K562 (cell line): ENCODE results near the gene CDCP1. TPM values are rescaled to one million over a fixed set of nuclear protein-coding genes. Genes with fewer than 3 reads are reported as not detected.

ENCODE experiments used
- BRD9 ChIP-seq: fragments of 450-650 bp; IDR thresholded peaks from 2 replicates; pipeline ENCODE4 v1.6.1; 2018; ENCODE audit warnings: low read depth; ENCODE audit not compliant: partially characterized antibody
- CBX2 ChIP-seq: fragments of 200-600 bp; sonication (generic); IDR thresholded peaks from one replicate; pipeline ENCODE4 v1.6.1; 2012; ENCODE audit warnings: mild to moderate bottlenecking, low read length, inconsistent platforms; ENCODE audit not compliant: insufficient read depth, poor library complexity, severe bottlenecking
- EGR1 ChIP-seq: fragments of 450-650 bp; conservative IDR thresholded peaks from 2 replicates; pipeline ENCODE4 v1.6.1; 2017; ENCODE audit warnings: mild to moderate bottlenecking
- GTF2A2 ChIP-seq: IDR thresholded peaks from 2 replicates; pipeline ENCODE4 v1.6.1; 2016; ENCODE audit warnings: mild to moderate bottlenecking, missing genetic modification characterization, missing compliant biosample characterization
- GTF2E2 ChIP-seq: fragments of 200-800 bp; sonication (Bioruptor generic); IDR thresholded peaks from 2 replicates; pipeline ENCODE4 v1.6.1; 2016; ENCODE audit warnings: missing genetic modification characterization, missing compliant biosample characterization
- HDGF ChIP-seq: fragments of 450-650 bp; IDR thresholded peaks from 2 replicates; pipeline ENCODE4 v1.6.1; 2016
- JUN ChIP-seq, 2 experiments: sonication (generic) in 1 of 2; formaldehyde crosslinking in 1 of 2; IDR thresholded peaks; 2 replicates each; pipeline versions ENCODE4 v1.6.1 to v1.8.0; 2012 to 2022; ENCODE audit warnings: borderline replicate concordance in 2 of 2, mild to moderate bottlenecking in 2 of 2, improper control_type of control experiment in 1 of 2, low read depth in 1 of 2, low read length in 1 of 2, missing genetic modification reagents in 1 of 2
- NRF1 ChIP-seq, 2 experiments: fragments of 450-650 bp; IDR thresholded peaks in 1 of 2; conservative IDR thresholded peaks in 1 of 2; 2 replicates each; pipeline ENCODE4 v1.6.1; 2014; ENCODE audit warnings: mild to moderate bottlenecking in 2 of 2
- PCBP1 ChIP-seq: fragments of 200-400 bp; formaldehyde crosslinking; IDR thresholded peaks from 2 replicates; pipeline ENCODE4 v1.6.1; 2018; ENCODE audit warnings: mild to moderate bottlenecking, low read depth, low read length; ENCODE audit not compliant: poor library complexity, severe bottlenecking
- PHB ChIP-seq: fragments of 250-450 bp; sonication (Bioruptor Pico); IDR thresholded peaks from 2 replicates; pipeline ENCODE4 v1.5.0; 2021
- YBX1 ChIP-seq: fragments of 450-650 bp; IDR thresholded peaks from 2 replicates; pipeline ENCODE4 v1.7.1; 2016; ENCODE audit warnings: mild to moderate bottlenecking
- ZNF23 ChIP-seq: fragments of 250-450 bp; sonication (Bioruptor Pico); IDR thresholded peaks from 2 replicates; pipeline ENCODE4 v1.4.0; 2020; ENCODE audit warnings: mild to moderate bottlenecking
- ZNF282 ChIP-seq: sonication (generic); formaldehyde crosslinking; IDR thresholded peaks from 2 replicates; pipeline ENCODE4 v1.8.1; 2023; ENCODE audit warnings: missing genetic modification reagents
- ZNF445 ChIP-seq: fragments of 250-450 bp; sonication (Bioruptor Pico); IDR thresholded peaks from 2 replicates; pipeline ENCODE4 v1.4.0; 2020; ENCODE audit warnings: low read depth, mild to moderate bottlenecking, moderate library complexity
- ZNF551 ChIP-seq: fragments of 250-450 bp; sonication (Bioruptor Pico); IDR thresholded peaks from 2 replicates; pipeline ENCODE4 v1.5.0; 2021; ENCODE audit warnings: mild to moderate bottlenecking, moderate library complexity
- ZNF699 ChIP-seq: fragments of 250-450 bp; sonication (Bioruptor Pico); IDR thresholded peaks from 2 replicates; pipeline ENCODE4 v1.8.0; 2021; ENCODE audit warnings: mild to moderate bottlenecking, moderate library complexity; ENCODE audit not compliant: insufficient replicate concordance
- ZNF76 ChIP-seq: fragments of 250-450 bp; sonication (Bioruptor Pico); IDR thresholded peaks from 2 replicates; pipeline ENCODE4 v1.4.0; 2020; ENCODE audit warnings: mild to moderate bottlenecking, moderate library complexity, borderline replicate concordance
- polyA plus RNA-seq, 8 experiments: library from polyadenylated mRNA; depleted of rRNA in 4 of 8; stranded (reverse) in 5 of 8; unstranded in 3 of 8; fragments of >200 nt; fragmentation: Nextera tagmentation in 2 of 8; fragmentation: Illumina TruSeq in 1 of 8; extraction: Ambion mirVana in 2 of 8; extraction: Trizol in 1 of 8; gene quantifications; 2 replicates each; pipeline versions ENCODE4 v1.2.1 to v1.2.3, GENCODE V29; 2011 to 2014; ENCODE audit warnings: inconsistent platforms in 1 of 8, missing spikeins in 1 of 8
- total RNA-seq, 7 experiments: library from RNA; depleted of rRNA in 6 of 7; stranded (reverse); fragments of >200 nt in 6 of 7; fragmentation: Illumina TruSeq in 2 of 7; extraction: Trizol in 2 of 7; gene quantifications; 2 replicates each; pipeline versions ENCODE4 v1.2.1 to v1.2.3, GENCODE V29; 2011 to 2021; ENCODE audit warnings: low replicate concordance in 1 of 7
- TF ChIP-seq, protein P1 (sequence below): fragments of 450-650 bp; formaldehyde crosslinking; IDR thresholded peaks from 2 replicates; pipeline ENCODE4 v1.4.0; 2020; ENCODE audit warnings: mild to moderate bottlenecking, mixed read lengths
- TF ChIP-seq, protein P2 (sequence below): fragments of 450-650 bp; IDR thresholded peaks from 2 replicates; pipeline ENCODE4 v1.7.0; 2016; ENCODE audit warnings: borderline replicate concordance
- TF ChIP-seq, protein P3 (sequence below): fragments of 450-650 bp; IDR thresholded peaks from 2 replicates; pipeline ENCODE4 v1.6.1; 2016; ENCODE audit warnings: borderline replicate concordance
- TF ChIP-seq, protein P4 (sequence below): fragments of 450-650 bp; formaldehyde crosslinking; IDR thresholded peaks from 2 replicates; pipeline ENCODE4 v1.4.0; 2022; ENCODE audit warnings: missing genetic modification characterization

CDCP1 gene
- total and polyA plus RNA-seq, 9 of the 15 experiments (the other 6 are each of a cell fraction or from before 2014, with no cell fraction given), result 3.9 to 16.4 (median 5.2) TPM

DNA sequence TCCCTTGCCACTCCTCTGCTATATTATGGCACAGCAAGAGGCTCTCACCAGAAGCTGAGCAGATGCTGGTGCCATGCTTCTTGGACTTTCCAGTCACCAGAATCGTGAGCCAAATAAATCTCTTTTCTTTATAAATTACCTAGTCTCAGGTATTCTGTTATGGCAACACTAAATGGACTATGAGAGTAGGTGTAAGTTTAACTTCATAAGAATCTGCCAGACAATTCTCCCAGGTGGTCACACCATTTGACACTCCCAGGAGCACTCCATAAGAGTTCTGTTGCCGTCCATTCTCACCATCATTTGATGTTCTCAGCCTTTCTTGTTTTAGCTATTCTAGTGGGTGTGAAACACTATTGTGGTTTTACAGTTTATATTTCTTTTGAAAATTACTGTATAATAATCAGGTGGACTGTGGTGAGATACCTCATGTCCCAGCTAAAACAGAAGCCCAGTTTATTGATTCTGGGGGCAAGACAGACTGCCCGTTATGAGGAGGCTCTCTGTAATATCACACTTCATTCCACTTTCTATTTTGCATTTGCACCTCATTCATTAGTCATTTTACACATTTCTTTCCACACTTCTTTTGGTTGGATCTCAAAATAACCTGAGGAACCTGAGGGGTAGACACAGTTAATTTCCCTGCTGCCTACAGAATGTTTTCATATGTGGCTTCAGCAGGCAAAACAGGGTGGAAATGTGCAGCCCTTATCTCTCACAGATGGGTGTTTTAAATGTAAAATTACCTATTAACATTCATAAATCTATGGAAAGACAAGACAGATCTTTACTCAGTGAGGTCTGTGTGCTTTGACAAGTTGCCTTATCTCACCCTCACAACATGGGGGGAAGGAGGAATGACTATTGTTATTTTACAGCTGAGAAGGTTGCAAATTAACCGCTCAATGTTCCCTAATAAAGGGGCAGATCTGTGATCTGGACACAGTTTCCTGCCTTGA is 42.1 kb downstream of the CDCP1 start (continued):
- TF ChIP-seq ZNF551, result no peak
- TF ChIP-seq HDGF, result no peak
- TF ChIP-seq, protein P1, sequence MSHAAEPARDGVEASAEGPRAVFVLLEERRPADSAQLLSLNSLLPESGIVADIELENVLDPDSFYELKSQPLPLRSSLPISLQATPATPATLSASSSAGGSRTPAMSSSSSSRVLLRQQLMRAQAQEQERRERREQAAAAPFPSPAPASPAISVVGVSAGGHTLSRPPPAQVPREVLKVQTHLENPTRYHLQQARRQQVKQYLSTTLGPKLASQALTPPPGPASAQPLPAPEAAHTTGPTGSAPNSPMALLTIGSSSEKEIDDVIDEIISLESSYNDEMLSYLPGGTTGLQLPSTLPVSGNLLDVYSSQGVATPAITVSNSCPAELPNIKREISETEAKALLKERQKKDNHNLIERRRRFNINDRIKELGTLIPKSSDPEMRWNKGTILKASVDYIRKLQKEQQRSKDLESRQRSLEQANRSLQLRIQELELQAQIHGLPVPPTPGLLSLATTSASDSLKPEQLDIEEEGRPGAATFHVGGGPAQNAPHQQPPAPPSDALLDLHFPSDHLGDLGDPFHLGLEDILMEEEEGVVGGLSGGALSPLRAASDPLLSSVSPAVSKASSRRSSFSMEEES (CRISPR knock-in tag), result no peak
- peak; percentile 17; the same call in 1 of the 2 replicates for TF ChIP-seq ZNF76 (CRISPR knock-in tag)
- no peak for TF ChIP-seq YBX1
- no peak for TF ChIP-seq ZNF699
- TF ChIP-seq, protein P2, sequence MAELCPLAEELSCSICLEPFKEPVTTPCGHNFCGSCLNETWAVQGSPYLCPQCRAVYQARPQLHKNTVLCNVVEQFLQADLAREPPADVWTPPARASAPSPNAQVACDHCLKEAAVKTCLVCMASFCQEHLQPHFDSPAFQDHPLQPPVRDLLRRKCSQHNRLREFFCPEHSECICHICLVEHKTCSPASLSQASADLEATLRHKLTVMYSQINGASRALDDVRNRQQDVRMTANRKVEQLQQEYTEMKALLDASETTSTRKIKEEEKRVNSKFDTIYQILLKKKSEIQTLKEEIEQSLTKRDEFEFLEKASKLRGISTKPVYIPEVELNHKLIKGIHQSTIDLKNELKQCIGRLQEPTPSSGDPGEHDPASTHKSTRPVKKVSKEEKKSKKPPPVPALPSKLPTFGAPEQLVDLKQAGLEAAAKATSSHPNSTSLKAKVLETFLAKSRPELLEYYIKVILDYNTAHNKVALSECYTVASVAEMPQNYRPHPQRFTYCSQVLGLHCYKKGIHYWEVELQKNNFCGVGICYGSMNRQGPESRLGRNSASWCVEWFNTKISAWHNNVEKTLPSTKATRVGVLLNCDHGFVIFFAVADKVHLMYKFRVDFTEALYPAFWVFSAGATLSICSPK, result no peak
- no peak for TF ChIP-seq PCBP1
- peak; percentile 66 for TF ChIP-seq BRD9
- no peak for TF ChIP-seq ZNF282 (CRISPR knock-in tag)
- TF ChIP-seq, protein P3, sequence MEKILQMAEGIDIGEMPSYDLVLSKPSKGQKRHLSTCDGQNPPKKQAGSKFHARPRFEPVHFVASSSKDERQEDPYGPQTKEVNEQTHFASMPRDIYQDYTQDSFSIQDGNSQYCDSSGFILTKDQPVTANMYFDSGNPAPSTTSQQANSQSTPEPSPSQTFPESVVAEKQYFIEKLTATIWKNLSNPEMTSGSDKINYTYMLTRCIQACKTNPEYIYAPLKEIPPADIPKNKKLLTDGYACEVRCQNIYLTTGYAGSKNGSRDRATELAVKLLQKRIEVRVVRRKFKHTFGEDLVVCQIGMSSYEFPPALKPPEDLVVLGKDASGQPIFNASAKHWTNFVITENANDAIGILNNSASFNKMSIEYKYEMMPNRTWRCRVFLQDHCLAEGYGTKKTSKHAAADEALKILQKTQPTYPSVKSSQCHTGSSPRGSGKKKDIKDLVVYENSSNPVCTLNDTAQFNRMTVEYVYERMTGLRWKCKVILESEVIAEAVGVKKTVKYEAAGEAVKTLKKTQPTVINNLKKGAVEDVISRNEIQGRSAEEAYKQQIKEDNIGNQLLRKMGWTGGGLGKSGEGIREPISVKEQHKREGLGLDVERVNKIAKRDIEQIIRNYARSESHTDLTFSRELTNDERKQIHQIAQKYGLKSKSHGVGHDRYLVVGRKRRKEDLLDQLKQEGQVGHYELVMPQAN, result no peak
- no peak for TF ChIP-seq CBX2
- no peak for TF ChIP-seq ZNF23 (CRISPR knock-in tag)
- TF ChIP-seq GTF2A2, result no peak
- TF ChIP-seq GTF2E2 (tag), result no peak
- no peak for TF ChIP-seq ZNF445 (CRISPR knock-in tag)
- TF ChIP-seq JUN (IDR thresholded peaks at IDR 0.05; ENCODE audit: borderline replicate concordance, low read depth, low read length), result 0 out of 2 replicates have a peak, but pooled peaks have one; percentile 41
- TF ChIP-seq JUN (CRISPR knock-in tag; IDR thresholded peaks at IDR 0.05; ENCODE audit: borderline replicate concordance), result no peak
- TF ChIP-seq NRF1 (conservative IDR thresholded peaks at IDR 0.05 in 1 of 2, IDR thresholded peaks at IDR 0.05 in 1 of 2), result no peak
- no peak for TF ChIP-seq EGR1
- no peak for TF ChIP-seq PHB
- TF ChIP-seq, protein P4, sequence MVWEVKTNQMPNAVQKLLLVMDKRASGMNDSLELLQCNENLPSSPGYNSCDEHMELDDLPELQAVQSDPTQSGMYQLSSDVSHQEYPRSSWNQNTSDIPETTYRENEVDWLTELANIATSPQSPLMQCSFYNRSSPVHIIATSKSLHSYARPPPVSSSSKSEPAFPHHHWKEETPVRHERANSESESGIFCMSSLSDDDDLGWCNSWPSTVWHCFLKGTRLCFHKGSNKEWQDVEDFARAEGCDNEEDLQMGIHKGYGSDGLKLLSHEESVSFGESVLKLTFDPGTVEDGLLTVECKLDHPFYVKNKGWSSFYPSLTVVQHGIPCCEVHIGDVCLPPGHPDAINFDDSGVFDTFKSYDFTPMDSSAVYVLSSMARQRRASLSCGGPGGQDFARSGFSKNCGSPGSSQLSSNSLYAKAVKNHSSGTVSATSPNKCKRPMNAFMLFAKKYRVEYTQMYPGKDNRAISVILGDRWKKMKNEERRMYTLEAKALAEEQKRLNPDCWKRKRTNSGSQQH (CRISPR knock-in tag), result no peak
